KOPT-K1 (cell line): ENCODE measurements around the gene OR5K1.

Experiments
- H3K27ac ChIP-seq: fragments of 200-600 bp; sonication (generic); 2 replicates; pipeline ENCODE4 v1.5.1; 2016; ENCODE audit warnings: antibody characterized with exemption, mild to moderate bottlenecking, low read depth, low read length; ENCODE audit not compliant: poor library complexity, severe bottlenecking
- H3K36me3 ChIP-seq: fragments of 200-600 bp; sonication (generic); 2 replicates; pipeline ENCODE4 v1.5.1; 2017; ENCODE audit warnings: antibody characterized with exemption, mild to moderate bottlenecking, low read length, moderate library complexity; ENCODE audit not compliant: insufficient read depth
- H3K9me3 ChIP-seq: fragments of 200-600 bp; sonication (generic); 2 replicates; pipeline ENCODE4 v1.5.1; 2017; ENCODE audit warnings: antibody characterized with exemption, low read length, mild to moderate bottlenecking; ENCODE audit not compliant: insufficient read depth, poor library complexity, severe bottlenecking

OR5K1 gene

GRCh38 chr3:98462901-98463300 is at the start of gene OR5K1:
Gene OR5K1, plus strand, starts transcription at chr3:98463201. Its CDS starts 6,376 bp downstream, at chr3:98469577.
- Histone ChIP-seq H3K9me3 (no peaks in the 10 kb centered on the region), H3K27ac (no peak within 1 kb of the TSS), H3K36me3 (no peaks in the 10 kb centered on the region)

GRCh38 chr3:98432575-98432974 is 30.4 kb upstream of the OR5K1 start:
- no peaks in the 10 kb centered on the region for H3K36me3 ChIP-seq
- no peak overlapping the region for H3K27ac ChIP-seq
- H3K9me3 ChIP-seq: peaks cover 22% of the 10 kb centered on the region

GRCh38 chr3:98433764-98434163 is 29.2 kb upstream of the OR5K1 start:
- no peak overlapping the region for H3K27ac ChIP-seq
- H3K9me3 ChIP-seq: peaks cover 15% of the 10 kb centered on the region
- H3K36me3 ChIP-seq: no peaks in the 10 kb centered on the region

GRCh38 chr3:98434412-98434811 is 28.6 kb upstream of the OR5K1 start:
- Histone ChIP-seq H3K27ac (no peak overlapping the region), H3K36me3 (no peaks in the 10 kb centered on the region), H3K9me3 (peaks cover 9% of the 10 kb centered on the region)

GRCh38 chr3:98440283-98440682 is 22.7 kb upstream of the OR5K1 start:
- Histone ChIP-seq H3K36me3 (no peaks in the 10 kb centered on the region), H3K9me3 (no peaks in the 10 kb centered on the region), H3K27ac (no peak overlapping the region)

GRCh38 chr3:98445949-98446406 is 17.0 kb upstream of the OR5K1 start:
- Histone ChIP-seq H3K36me3 (no peaks in the 10 kb centered on the region), H3K27ac (no peak overlapping the region), H3K9me3 (no peaks in the 10 kb centered on the region)

- Histone ChIP-seq H3K27ac (no peak overlapping the region), H3K36me3 (no peaks in the 10 kb centered on the region), H3K9me3 (no peaks in the 10 kb centered on the region)
These were observed 13.3 kb upstream of the OR5K1 start for GRCh38 chr3:98449606-98450193.

GRCh38 chr3:98450372-98450771 is 12.6 kb upstream of the OR5K1 start:
- Histone ChIP-seq H3K9me3 (no peaks in the 10 kb centered on the region), H3K36me3 (no peaks in the 10 kb centered on the region), H3K27ac (no peak overlapping the region)

- Histone ChIP-seq H3K36me3 (no peaks in the 10 kb centered on the region), H3K9me3 (no peaks in the 10 kb centered on the region), H3K27ac (no peak overlapping the region)
These were observed 9.2 kb upstream of the OR5K1 start for GRCh38 chr3:98453827-98454226.

- H3K9me3 ChIP-seq: no peaks in the 10 kb centered on the region
- H3K36me3 ChIP-seq: no peaks in the 10 kb centered on the region
- no peak overlapping the region for H3K27ac ChIP-seq
These were observed 8.1 kb upstream of the OR5K1 start for GRCh38 chr3:98454929-98455328.

- H3K36me3 ChIP-seq: no peaks in the 10 kb centered on the region
- no peaks in the 10 kb centered on the region for H3K9me3 ChIP-seq
- no peak overlapping the region for H3K27ac ChIP-seq
These were observed 5.5 kb upstream of the OR5K1 start for GRCh38 chr3:98457543-98457942.

- H3K27ac ChIP-seq: no peak overlapping the region
- no peaks in the 10 kb centered on the region for H3K36me3 ChIP-seq
- H3K9me3 ChIP-seq: no peaks in the 10 kb centered on the region
These were observed 2.8 kb upstream of the OR5K1 start for GRCh38 chr3:98460220-98460619.

GRCh38 chr3:98482717-98483482 is 19.9 kb downstream of the OR5K1 start:
- no peaks in the 10 kb centered on the region for H3K36me3 ChIP-seq
- H3K27ac ChIP-seq: no peak overlapping the region

GRCh38 chr3:98483626-98484025 is 20.6 kb downstream of the OR5K1 start:
- Histone ChIP-seq H3K36me3 (no peaks in the 10 kb centered on the region), H3K9me3 (peaks cover 4% of the 10 kb centered on the region), H3K27ac (no peak overlapping the region)

More at GRCh38 chr3:98482717-98483482, 19.9 kb downstream of the OR5K1 start:
- peaks cover under 1% of the 10 kb centered on the region for H3K9me3 ChIP-seq

GRCh38 chr3:98497381-98497780 is 34.4 kb downstream of the OR5K1 start, which contains the start of gene OR5K2:
Gene OR5K2, plus strand, starts transcription at chr3:98497681. Its CDS starts 0 bp downstream, at chr3:98497681.
- Histone ChIP-seq H3K36me3 (no peaks in the 10 kb centered on the region), H3K9me3 (no peaks in the 10 kb centered on the region), H3K27ac (no peak within 1 kb of the TSS)

- Histone ChIP-seq H3K27ac (no peak overlapping the region), H3K36me3 (no peaks in the 10 kb centered on the region), H3K9me3 (no peaks in the 10 kb centered on the region)
These were observed 37.0 kb downstream of the OR5K1 start for GRCh38 chr3:98500019-98500418.
